MCF 10A (cell line): ENCODE measurements around the gene ARHGEF17. TPM values are rescaled to one million over a fixed set of nuclear protein-coding genes. Genes with fewer than 3 reads are reported as not detected.

Experiments used
- BruUV-seq: library from RNA; stranded (reverse); fragments of 400-500 nt; replicated peaks from 2 replicates; lab custom pipeline; 2021; lab: Mats Ljungman, UMichigan
- CTCF ChIA-PET: fragments of 300-600 bp; sonication (Branson Sonifier 250); formaldehyde crosslinking; extraction: SDS; loops from one replicate; lab custom pipeline; 2021; ENCODE audit warnings: antibody characterized with exemption, inconsistent platforms; lab: Yijun Ruan, JAX
- POLR2A ChIA-PET: fragments of 300-600, 350-650 bp; sonication (Branson Sonifier 250); formaldehyde crosslinking; extraction: SDS; loops from one replicate; lab custom pipeline; 2020; ENCODE audit warnings: antibody characterized with exemption, inconsistent platforms; lab: Yijun Ruan, JAX
- DNase-seq: peaks from one replicate; pipeline ENCODE4 v3.0.0-alpha.2; 2018; ENCODE audit not compliant: unreplicated experiment
- H3K27ac Mint-ChIP-seq: one replicate; pipeline ENCODE4 v1.8.0; 2022; ENCODE audit warnings: mild to moderate bottlenecking, low read depth, mixed read lengths; ENCODE audit not compliant: unreplicated experiment
- H3K27me3 Mint-ChIP-seq: one replicate; pipeline ENCODE4 v1.8.0; 2022; ENCODE audit warnings: mixed read lengths; ENCODE audit not compliant: insufficient read depth, unreplicated experiment
- H3K36me3 Mint-ChIP-seq: one replicate; pipeline ENCODE4 v1.8.0; 2022; ENCODE audit warnings: mild to moderate bottlenecking, moderate library complexity, mixed read lengths; ENCODE audit not compliant: insufficient read depth, unreplicated experiment
- H3K4me1 Mint-ChIP-seq: one replicate; pipeline ENCODE4 v1.8.0; 2022; ENCODE audit warnings: mixed read lengths; ENCODE audit not compliant: insufficient read depth, unreplicated experiment
- H3K4me3 Mint-ChIP-seq: one replicate; pipeline ENCODE4 v1.8.0; 2022; ENCODE audit warnings: mild to moderate bottlenecking, moderate library complexity, mixed read lengths; ENCODE audit not compliant: unreplicated experiment
- H3K9me3 Mint-ChIP-seq: one replicate; pipeline ENCODE4 v1.8.0; 2022; ENCODE audit warnings: mixed read lengths; ENCODE audit not compliant: unreplicated experiment
- CTCF ChIP-seq: fragments of 200-600 bp; IDR thresholded peaks from one replicate; pipeline ENCODE4 v1.8.0; 2022; ENCODE audit warnings: antibody characterized with exemption, mild to moderate bottlenecking; ENCODE audit not compliant: unreplicated experiment
- intact Hi-C: fragments of 100-400 bp; cut with micrococcal nuclease; formaldehyde crosslinking; loops from 2 replicates; pipeline ENCODE4 v1.14.1; 2022
- total RNA-seq: library from RNA; stranded (reverse); gene quantifications from 2 replicates; pipeline ENCODE4 v1.2.3, GENCODE V29; 2022

ARHGEF17 gene
- total RNA-seq, 1 experiment from 2014 or later, result 27.6 TPM

- H3K4me1 Mint-ChIP-seq, result peaks cover 24% of the 10 kb centered on the region
- no peaks in the 10 kb centered on the region for H3K9me3 Mint-ChIP-seq
- ChIA-PET CTCF (interaction anchor here (0.6 to 0.8 kb wide), 2 partner anchors 17 to 329 kb away, joined by 3 read pairs; no protein-coding TSS in a partner anchor), POLR2A (no interaction called here)
- no peak overlapping the region for H3K27ac Mint-ChIP-seq
- peaks cover 10% of the 10 kb centered on the region for H3K36me3 Mint-ChIP-seq
- BruUV-seq, result no TSS peak
- intact Hi-C loops, result no loop called here
- DNase-seq, result no peak
- no peak overlapping the region for H3K4me3 Mint-ChIP-seq
- H3K27me3 Mint-ChIP-seq, result no peaks in the 10 kb centered on the region
- TF ChIP-seq CTCF, result no peak
Measured at GRCh38 chr11:73318501-73319011, 10.5 kb downstream of the ARHGEF17 start.

GRCh38 chr11:73320763-73321603 is 12.9 kb downstream of the ARHGEF17 start:
- TF ChIP-seq CTCF, result no peak
- H3K36me3 Mint-ChIP-seq, result peaks cover 14% of the 10 kb centered on the region
- peaks cover 7% of the 10 kb centered on the region for H3K4me1 Mint-ChIP-seq
- intact Hi-C loops, result no loop called here
- BruUV-seq, result no TSS peak
- ChIA-PET POLR2A (interaction anchor here (0.7 kb wide), 1 partner anchor 12 kb away, joined by 3 read pairs; no protein-coding TSS in a partner anchor), CTCF (interaction anchor here (1.0 to 1.9 kb wide), 4 partner anchors 14 to 134 kb away, joined by 3 to 11 read pairs (median 6); no protein-coding TSS in a partner anchor)
- no peaks in the 10 kb centered on the region for H3K27me3 Mint-ChIP-seq
- DNase-seq, result no peak
- no peaks in the 10 kb centered on the region for H3K9me3 Mint-ChIP-seq
- H3K4me3 Mint-ChIP-seq, result no peak overlapping the region
- H3K27ac Mint-ChIP-seq, result no peak overlapping the region

GRCh38 chr11:73321604-73322381 is 13.7 kb downstream of the ARHGEF17 start:
- intact Hi-C loops, result no loop called here
- Mint-ChIP-seq H3K4me3 (no peak overlapping the region), H3K27ac (no peak overlapping the region), H3K36me3 (peaks cover 18% of the 10 kb centered on the region), H3K27me3 (no peaks in the 10 kb centered on the region), H3K4me1 (no peaks in the 10 kb centered on the region), H3K9me3 (no peaks in the 10 kb centered on the region)
- no peak for TF ChIP-seq CTCF
- DNase-seq, result no peak
- BruUV-seq, result no TSS peak
- ChIA-PET CTCF (interaction anchor here (0.7 to 2.4 kb wide), 4 partner anchors 13 to 29 kb away, joined by 3 to 19 read pairs (median 6); no protein-coding TSS in a partner anchor), POLR2A (interaction anchor here (0.7 kb wide), 1 partner anchor 12 kb away, joined by 3 read pairs; no protein-coding TSS in a partner anchor)
